Heart left ventricle (tissue), 16 donors: Measurements from ENCODE around the gene MRNIP. TPM values are rescaled to one million over a fixed set of nuclear protein-coding genes. Genes with fewer than 3 reads are reported as not detected.
"Not testable (repeated sequence)": the region's sequence is repeated elsewhere in the genome, so short reads cannot be mapped to it uniquely, and the experiment has no call there.

ENCODE experiments used
- ATAC-seq, 4 donors: fragments of 200-7000 bp; cut with Tn5 transposase; one replicate each; pipeline ENCODE4 v1.9.1; 2020 to 2022; ENCODE audit warnings: moderate library complexity in 4 of 4, mild to moderate bottlenecking in 3 of 4, moderate number of reproducible peaks in 1 of 4
- DNase-seq, 5 donors: peaks; one replicate each; pipeline ENCODE4 v3.0.0-alpha.2; 2020
- H3K27ac ChIP-seq, 12 donors: fragments of 200-600 bp; sonication (generic) in 4 of 12; one replicate each; pipeline versions ENCODE4 v1.5.0 to v1.8.0; 2016 to 2022; ENCODE audit warnings: mild to moderate bottlenecking in 2 of 12
- H3K27me3 ChIP-seq, 9 donors: fragments of 200-600 bp; sonication (generic) in 2 of 9; one replicate each; pipeline versions ENCODE4 v1.5.1 to v1.8.0; 2016 to 2022; ENCODE audit warnings: mild to moderate bottlenecking in 3 of 9
- H3K36me3 ChIP-seq, 9 donors: fragments of 200-600 bp; sonication (generic) in 2 of 9; one replicate each; pipeline versions ENCODE4 v1.5.0 to v1.8.0; 2018 to 2022; ENCODE audit warnings: mild to moderate bottlenecking in 2 of 9
- H3K4me1 ChIP-seq, 12 donors: fragments of 200-600 bp; sonication (generic) in 4 of 12; one replicate each; pipeline versions ENCODE4 v1.5.0 to v1.8.0; 2016 to 2022; ENCODE audit warnings: mild to moderate bottlenecking in 3 of 12
- H3K4me3 ChIP-seq, 12 donors: fragments of 200-600 bp; sonication (generic) in 4 of 12; one replicate each; pipeline versions ENCODE4 v1.5.0 to v1.8.0; 2017 to 2022; ENCODE audit warnings: mild to moderate bottlenecking in 9 of 12, moderate library complexity in 4 of 12
- H3K9me3 ChIP-seq, 12 donors: fragments of 200-600 bp; sonication (generic) in 4 of 12; one replicate each; pipeline versions ENCODE4 v1.5.0 to v1.8.0; 2016 to 2022; ENCODE audit warnings: mild to moderate bottlenecking in 1 of 12
- POLR2A ChIP-seq, 2 donors: fragments of 450-650 bp; IDR thresholded peaks; one replicate each; pipeline ENCODE4 v1.6.1; 2017; ENCODE audit warnings: antibody characterized with exemption in 2 of 2, mild to moderate bottlenecking in 2 of 2, moderate library complexity in 2 of 2
- WGBS, 4 donors: extraction: QIAGEN DNeasy Blood & Tissue Kit in 2 of 4; methylation state at CpG; one replicate each; pipeline versions ENCODE4 v1.1.5 to v1.1.7; 2013 to 2018; 5-methylcytosine and 5-hydroxymethylcytosine counted together
- intact Hi-C, 10 donors: fragments of 100-400 bp; cut with DNase I; formaldehyde crosslinking; loops; one replicate each; pipeline versions ENCODE4 v1.11.1 to v1.14.2; 2022
- polyA plus RNA-seq, 2 donors: library from polyadenylated mRNA; stranded (reverse); fragments of 200-250 nt; gene quantifications; one replicate each; pipeline ENCODE4 v1.2.3, GENCODE V29; 2013
- total RNA-seq, 9 donors: library from RNA; depleted of rRNA in 2 of 9; stranded (reverse); fragments of >200 nt in 2 of 9; fragmentation: NEBNext Ultra II Directional in 3 of 9; extraction: Animal tissue kit (Norgen Biotek cat#: 25700) in 3 of 9; gene quantifications; one replicate each; pipeline versions ENCODE4 v1.1.0 to v1.2.4, GENCODE V29; 2016 to 2023
- TF ChIP-seq, protein P1 (sequence below), 12 donors: fragments of 200-600 bp; sonication (generic) in 4 of 12; IDR thresholded peaks; one replicate each; pipeline versions ENCODE4 v1.5.0 to v1.8.0; 2018 to 2022; ENCODE audit warnings: antibody characterized with exemption in 12 of 12, mild to moderate bottlenecking in 5 of 12
- donor health status: ischemic (EF 13 %, LVEDD 7.1; RV severe dilation, severe dysfunction).
- donor health status: healthy with polysubstance abuse.
- donor health status: DM: no; HTN: yes; CAD: no.
- donor health status: DM: no; HTN: no; CAD: no.
- donor health status: ischemic (EF 25% LVEDD 6.9; RV normal size, moderate dysfunction).
- donor health status: ischemic (EF 25% LVEDD 5.7; RV mildly dilated, moderate dysfunction).
- donor health status: healthy.
- donor health status: DM: yes; HTN: yes; CAD: no.
- donor health status: ischemic (EF 35%, LVEDD 5.7; RV mildly dilated, moderate dysfunction).
- donor health status: nonischemic (EF 11% LVEDD 7.7; RV severe dilation, severe dysfunction).
- donor health status: DM: yes; HTN: yes; CAD: no.
- donor health status: PGD.
- donor health status: ischemic (EF 29% LVEDD 5.4; RV normal size, mild dysfunction).
- donor health status: nonischemic (EF 23%, LVEDD 6.1; RV moderate dilation, normal function).

Gene MRNIP
- total and polyA plus RNA-seq, 11 donors: 8.5 to 24.1 (median 12.3) TPM

DNA sequence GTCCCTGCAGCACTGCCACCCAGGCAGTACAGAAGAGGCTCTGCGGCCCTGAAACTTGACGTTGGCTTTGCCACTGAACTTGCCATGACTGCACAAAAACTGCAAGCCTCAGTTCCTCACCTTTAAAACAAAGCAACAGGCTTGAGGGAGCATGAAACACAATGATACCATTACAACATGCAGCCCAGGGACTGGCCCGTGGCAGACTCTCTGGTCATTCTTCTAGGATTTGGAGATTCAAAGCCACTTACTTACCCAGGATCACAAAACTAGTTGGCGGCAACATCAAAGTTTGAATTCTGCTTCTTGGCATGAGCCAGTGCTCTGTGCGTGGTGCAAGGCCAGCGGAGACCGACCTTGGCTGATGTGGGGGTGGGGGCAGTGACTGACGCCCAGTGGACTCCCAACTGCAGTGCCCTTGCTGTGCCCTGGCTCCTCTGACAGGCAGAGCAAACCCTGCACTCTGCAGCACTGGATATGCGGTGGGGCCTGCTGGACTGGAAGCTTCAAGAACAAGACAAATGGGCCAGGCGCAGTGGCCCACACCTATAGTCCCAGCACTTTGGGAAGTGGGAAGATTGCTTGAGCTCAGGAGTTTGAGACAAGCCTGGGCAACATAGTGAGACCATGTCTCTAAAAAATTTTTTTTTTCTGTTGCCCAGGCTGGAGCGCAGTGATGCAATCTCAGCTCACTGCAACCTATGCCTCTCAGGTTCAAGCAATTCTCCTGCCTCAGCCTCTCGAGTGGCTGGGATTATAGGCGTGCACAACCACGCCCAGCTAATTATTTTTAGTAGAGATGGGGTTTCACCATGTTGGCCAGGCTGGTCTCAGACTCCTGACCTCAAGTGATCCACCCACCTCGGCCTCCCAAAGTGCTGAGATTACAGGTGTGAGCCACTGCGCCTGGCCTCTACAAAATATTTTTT, 19.0 kb downstream of the MRNIP start:
- Histone ChIP-seq H3K9me3 (peaks cover 0 to 5% (median under 1%) of the 10 kb centered on the region in 12 donors), H3K36me3 (peaks cover 0 to 90% (median 69%) of the 10 kb centered on the region in 9 donors), H3K4me1 (peaks cover 0 to 23% (median 4%) of the 10 kb centered on the region in 12 donors), H3K4me3 (no peak overlapping the region), H3K27me3 (no peaks in the 10 kb centered on the region), H3K27ac (peak overlapping the region in 6 of 12 donors; percentile 13 to 60 (median 40))
- TF ChIP-seq POLR2A (IDR thresholded peaks at IDR 0.05): no peak
- TF ChIP-seq, protein P1, sequence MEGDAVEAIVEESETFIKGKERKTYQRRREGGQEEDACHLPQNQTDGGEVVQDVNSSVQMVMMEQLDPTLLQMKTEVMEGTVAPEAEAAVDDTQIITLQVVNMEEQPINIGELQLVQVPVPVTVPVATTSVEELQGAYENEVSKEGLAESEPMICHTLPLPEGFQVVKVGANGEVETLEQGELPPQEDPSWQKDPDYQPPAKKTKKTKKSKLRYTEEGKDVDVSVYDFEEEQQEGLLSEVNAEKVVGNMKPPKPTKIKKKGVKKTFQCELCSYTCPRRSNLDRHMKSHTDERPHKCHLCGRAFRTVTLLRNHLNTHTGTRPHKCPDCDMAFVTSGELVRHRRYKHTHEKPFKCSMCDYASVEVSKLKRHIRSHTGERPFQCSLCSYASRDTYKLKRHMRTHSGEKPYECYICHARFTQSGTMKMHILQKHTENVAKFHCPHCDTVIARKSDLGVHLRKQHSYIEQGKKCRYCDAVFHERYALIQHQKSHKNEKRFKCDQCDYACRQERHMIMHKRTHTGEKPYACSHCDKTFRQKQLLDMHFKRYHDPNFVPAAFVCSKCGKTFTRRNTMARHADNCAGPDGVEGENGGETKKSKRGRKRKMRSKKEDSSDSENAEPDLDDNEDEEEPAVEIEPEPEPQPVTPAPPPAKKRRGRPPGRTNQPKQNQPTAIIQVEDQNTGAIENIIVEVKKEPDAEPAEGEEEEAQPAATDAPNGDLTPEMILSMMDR (IDR thresholded peaks at IDR 0.05): no peak
- WGBS, 4 donors: 65 to 75% (median 72%) methylated on average over 16 of the region's 16 CpGs
- peak in 3 of 5 donors; percentile 62 to 71 (median 67) for DNase-seq
- ATAC-seq: peak; percentile 50 to 76 (median 70)
- intact Hi-C loops: no loop called here

DNA sequence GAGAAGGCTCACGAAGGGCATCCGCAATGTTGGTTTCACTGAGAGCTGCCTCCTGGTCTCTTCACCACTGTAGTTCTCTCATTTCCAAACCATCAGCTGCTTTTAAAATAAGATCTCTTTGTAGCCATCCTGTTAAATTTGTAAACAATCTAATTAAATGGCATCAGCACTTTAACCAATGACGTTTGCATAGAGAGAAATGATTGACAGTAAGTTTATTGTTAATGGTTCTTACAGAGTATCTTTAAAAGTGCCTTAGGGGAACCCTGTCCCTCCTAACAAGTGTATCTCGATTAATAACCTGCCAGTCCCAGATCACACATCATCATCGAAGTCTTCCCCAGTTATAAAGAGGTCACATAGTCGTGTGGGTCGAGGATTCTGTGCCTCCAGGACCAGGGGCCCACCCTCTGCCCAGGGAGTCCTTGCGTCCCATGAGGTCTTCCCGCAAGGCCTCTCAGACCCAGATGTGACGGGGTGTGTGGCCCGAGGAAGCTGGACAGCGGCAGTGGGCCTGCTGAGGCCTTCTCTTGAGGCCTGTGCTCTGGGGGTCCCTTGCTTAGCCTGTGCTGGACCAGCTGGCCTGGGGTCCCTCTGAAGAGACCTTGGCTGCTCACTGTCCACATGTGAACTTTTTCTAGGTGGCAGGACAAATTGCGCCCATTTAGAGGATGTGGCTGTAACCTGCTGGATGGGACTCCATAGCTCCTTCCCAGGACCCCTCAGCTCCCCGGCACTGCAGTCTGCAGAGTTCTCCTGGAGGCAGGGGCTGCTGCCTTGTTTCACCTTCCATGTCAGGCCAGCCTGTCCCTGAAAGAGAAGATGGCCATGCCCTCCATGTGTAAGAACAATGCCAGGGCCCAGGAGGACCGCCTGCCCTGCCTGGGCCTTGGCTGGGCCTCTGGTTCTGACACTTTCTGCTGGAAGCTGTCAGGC, 21.3 kb downstream of the MRNIP start:
- H3K36me3 ChIP-seq: peaks cover 0 to 94% (median 80%) of the 10 kb centered on the region in 9 donors
- no peaks in the 10 kb centered on the region for H3K27me3 ChIP-seq
- H3K4me3 ChIP-seq: no peak overlapping the region
- no peaks in the 10 kb centered on the region for H3K9me3 ChIP-seq
- H3K4me1 ChIP-seq: peaks cover 0 to 23% (median 4%) of the 10 kb centered on the region in 12 donors
- TF ChIP-seq POLR2A (IDR thresholded peaks at IDR 0.05): no peak
- TF ChIP-seq, protein P1 (IDR thresholded peaks at IDR 0.05): no peak
- peak overlapping the region in 3 of 12 donors; percentile 28 to 70 (median 33) for H3K27ac ChIP-seq
- WGBS, 4 donors: 79 to 89% (median 86%) methylated on average over 11 to 15 of the region's 15 CpGs
- DNase-seq (no peak), ATAC-seq (peak in 3 of 4 donors; percentile 1 to 12 (median 3))
- intact Hi-C loops: no loop called here

DNA sequence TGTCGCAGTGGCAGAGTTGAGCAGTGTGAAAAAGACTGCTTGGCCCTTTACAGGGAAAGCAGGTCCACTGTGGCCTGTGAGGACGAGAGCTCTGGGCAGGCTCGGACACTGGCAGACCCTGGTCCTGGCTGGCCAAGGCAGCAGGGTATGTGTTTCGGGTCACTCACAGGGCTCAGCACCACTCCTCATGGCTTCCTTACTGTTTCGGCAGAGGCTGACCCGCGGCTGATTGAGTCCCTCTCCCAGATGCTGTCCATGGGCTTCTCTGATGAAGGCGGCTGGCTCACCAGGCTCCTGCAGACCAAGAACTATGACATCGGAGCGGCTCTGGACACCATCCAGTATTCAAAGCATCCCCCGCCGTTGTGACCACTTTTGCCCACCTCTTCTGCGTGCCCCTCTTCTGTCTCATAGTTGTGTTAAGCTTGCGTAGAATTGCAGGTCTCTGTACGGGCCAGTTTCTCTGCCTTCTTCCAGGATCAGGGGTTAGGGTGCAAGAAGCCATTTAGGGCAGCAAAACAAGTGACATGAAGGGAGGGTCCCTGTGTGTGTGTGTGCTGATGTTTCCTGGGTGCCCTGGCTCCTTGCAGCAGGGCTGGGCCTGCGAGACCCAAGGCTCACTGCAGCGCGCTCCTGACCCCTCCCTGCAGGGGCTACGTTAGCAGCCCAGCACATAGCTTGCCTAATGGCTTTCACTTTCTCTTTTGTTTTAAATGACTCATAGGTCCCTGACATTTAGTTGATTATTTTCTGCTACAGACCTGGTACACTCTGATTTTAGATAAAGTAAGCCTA, 22.2 kb downstream of the MRNIP start:
- H3K9me3 ChIP-seq: no peaks in the 10 kb centered on the region
- 79 to 84% (median 83%) methylated on average over 18 to 19 of the region's 19 CpGs for WGBS, 4 donors
- H3K27ac ChIP-seq: peak overlapping the region in 3 of 12 donors; percentile 28 to 70 (median 33)
- peaks cover 0 to 23% (median 4%) of the 10 kb centered on the region in 12 donors for H3K4me1 ChIP-seq
- intact Hi-C loops: no loop called here
- DNase-seq (peak in 1 of 5 donors; percentile 63), ATAC-seq (peak in 3 of 4 donors; percentile 21 to 55 (median 33))
- no peak overlapping the region for H3K4me3 ChIP-seq
- no peak for TF ChIP-seq POLR2A (IDR thresholded peaks at IDR 0.05)
- TF ChIP-seq, protein P1 (IDR thresholded peaks at IDR 0.05): no peak
- H3K27me3 ChIP-seq: no peaks in the 10 kb centered on the region
- peaks cover 0 to 94% (median 83%) of the 10 kb centered on the region in 9 donors for H3K36me3 ChIP-seq

DNA sequence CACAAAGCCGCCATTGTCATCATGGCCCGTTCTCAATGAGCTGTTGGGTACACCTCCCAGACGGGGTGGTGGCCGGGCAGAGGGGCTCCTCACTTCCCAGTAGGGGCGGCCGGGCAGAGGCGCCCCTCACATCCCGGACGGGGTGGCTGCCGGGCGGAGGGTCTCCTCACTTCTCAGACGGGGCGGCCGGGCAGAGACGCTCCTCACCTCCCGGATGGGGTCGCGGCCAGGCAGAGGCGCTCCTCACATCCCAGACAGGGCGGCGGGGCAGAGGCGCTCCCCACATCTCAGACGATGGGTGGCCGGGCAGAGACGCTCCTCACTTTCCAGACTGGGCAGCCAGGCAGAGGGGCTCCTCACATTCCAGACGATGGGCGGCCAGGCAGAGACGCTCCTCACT, 23.7 kb downstream of the MRNIP start:
- ATAC-seq, H3K27ac ChIP-seq, H3K9me3 ChIP-seq, intact Hi-C loops, H3K27me3 ChIP-seq, DNase-seq, H3K4me3 ChIP-seq: not testable (repeated sequence)
- Histone ChIP-seq H3K4me1 (peaks cover 0 to 19% (median 4%) of the 10 kb centered on the region in 12 donors), H3K36me3 (peaks cover 0 to 94% (median 85%) of the 10 kb centered on the region in 9 donors)
- WGBS, 4 donors: 91 to 98% (median 93%) methylated on average over 9 to 28 of the region's 28 CpGs
